Stimulated activated naive CD8-positive, alpha-beta T cell treated with anti-CD3 and anti-CD28 coated beads, Interleukin-15, Interleukin-2, amounts not matched to agents 100 ng/mL and 50 ng/mL, for 24 hours (primary cell): Measurements from ENCODE around the gene STXBP3.

Experiments used
- H3K27ac Mint-ChIP-seq: one replicate; pipeline ENCODE4 v1.8.0; 2021; ENCODE audit warnings: mild to moderate bottlenecking, mixed read lengths
- H3K27me3 Mint-ChIP-seq: one replicate; pipeline ENCODE4 v1.8.0; 2021; ENCODE audit warnings: mixed read lengths
- H3K36me3 Mint-ChIP-seq: one replicate; pipeline ENCODE4 v1.8.0; 2021; ENCODE audit warnings: low read depth, mixed read lengths
- H3K4me1 Mint-ChIP-seq: one replicate; pipeline ENCODE4 v1.8.0; 2021; ENCODE audit warnings: low read depth, mixed read lengths
- H3K4me3 Mint-ChIP-seq: one replicate; pipeline ENCODE4 v1.8.0; 2021; ENCODE audit warnings: mild to moderate bottlenecking, mixed read lengths
- H3K9me3 Mint-ChIP-seq: one replicate; pipeline ENCODE4 v1.8.0; 2021; ENCODE audit warnings: mixed read lengths

Gene STXBP3

DNA sequence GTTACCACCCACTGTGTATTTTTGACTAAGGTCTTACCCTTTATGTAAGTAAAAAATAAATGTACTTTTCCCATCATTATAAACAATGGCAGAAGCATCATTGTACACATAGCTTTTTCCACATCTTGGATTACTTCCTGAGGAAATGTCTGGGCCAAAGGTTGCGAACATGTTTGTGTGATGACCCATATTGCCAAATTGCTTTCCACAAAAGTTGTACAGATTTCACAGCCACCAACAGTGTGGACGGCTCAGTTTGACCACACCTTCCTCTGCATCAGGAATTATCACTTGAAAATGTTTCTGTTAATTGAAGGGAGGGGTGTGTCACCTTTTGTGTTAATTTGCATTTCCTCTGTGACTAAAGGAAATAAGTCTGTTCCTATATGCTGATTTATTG is 84.8 kb downstream of the STXBP3 start:
- no peaks in the 10 kb centered on the region for H3K36me3 Mint-ChIP-seq
- H3K9me3 Mint-ChIP-seq: no peaks in the 10 kb centered on the region
- H3K4me3 Mint-ChIP-seq: no peak overlapping the region
- no peaks in the 10 kb centered on the region for H3K4me1 Mint-ChIP-seq
- H3K27me3 Mint-ChIP-seq: no peaks in the 10 kb centered on the region
- no peak overlapping the region for H3K27ac Mint-ChIP-seq

DNA sequence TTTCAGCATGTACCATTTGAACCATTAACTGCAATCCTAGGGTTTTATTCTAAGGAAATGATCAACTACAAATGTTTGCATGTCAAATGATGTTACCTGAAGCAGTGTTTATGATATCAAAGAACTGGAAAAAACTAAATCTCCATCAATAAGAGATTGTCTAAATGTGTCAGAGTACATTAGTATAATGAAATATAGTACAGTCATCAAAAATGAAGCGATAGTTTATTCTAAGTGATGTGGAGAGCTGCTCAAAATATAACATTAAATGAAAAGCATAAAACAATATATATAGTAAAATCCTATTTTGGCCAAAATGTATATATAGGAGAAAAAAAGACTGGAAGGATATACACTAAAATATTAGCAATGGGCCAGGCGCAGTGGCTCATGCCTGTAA is 86.5 kb downstream of the STXBP3 start:
- H3K9me3 Mint-ChIP-seq: no peaks in the 10 kb centered on the region
- H3K36me3 Mint-ChIP-seq: no peaks in the 10 kb centered on the region
- no peak overlapping the region for H3K27ac Mint-ChIP-seq
- no peaks in the 10 kb centered on the region for H3K4me1 Mint-ChIP-seq
- H3K4me3 Mint-ChIP-seq: no peak overlapping the region
- no peaks in the 10 kb centered on the region for H3K27me3 Mint-ChIP-seq

DNA sequence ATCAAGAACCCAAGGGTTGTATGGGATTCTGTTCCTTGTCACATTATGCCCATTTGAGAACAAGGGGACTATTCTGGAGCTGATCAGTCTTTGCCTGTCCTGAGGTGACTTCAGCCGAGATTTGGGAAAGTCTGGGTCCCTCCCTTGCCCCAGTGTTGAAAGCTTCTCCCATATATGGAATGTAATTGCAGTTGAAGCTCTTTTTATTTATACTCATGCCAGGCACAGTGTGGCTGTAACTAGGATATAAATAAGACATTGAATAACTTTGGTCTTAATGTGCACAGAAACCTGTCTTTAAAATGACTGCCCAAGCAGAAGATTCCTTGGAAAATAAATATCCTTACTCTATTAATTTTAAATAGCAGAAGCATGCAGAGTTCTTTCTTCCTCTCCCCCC is 95.2 kb downstream of the STXBP3 start:
- Mint-ChIP-seq H3K36me3 (no peaks in the 10 kb centered on the region), H3K27me3 (no peaks in the 10 kb centered on the region), H3K4me1 (no peaks in the 10 kb centered on the region), H3K4me3 (no peak overlapping the region), H3K9me3 (no peaks in the 10 kb centered on the region), H3K27ac (no peak overlapping the region)

DNA sequence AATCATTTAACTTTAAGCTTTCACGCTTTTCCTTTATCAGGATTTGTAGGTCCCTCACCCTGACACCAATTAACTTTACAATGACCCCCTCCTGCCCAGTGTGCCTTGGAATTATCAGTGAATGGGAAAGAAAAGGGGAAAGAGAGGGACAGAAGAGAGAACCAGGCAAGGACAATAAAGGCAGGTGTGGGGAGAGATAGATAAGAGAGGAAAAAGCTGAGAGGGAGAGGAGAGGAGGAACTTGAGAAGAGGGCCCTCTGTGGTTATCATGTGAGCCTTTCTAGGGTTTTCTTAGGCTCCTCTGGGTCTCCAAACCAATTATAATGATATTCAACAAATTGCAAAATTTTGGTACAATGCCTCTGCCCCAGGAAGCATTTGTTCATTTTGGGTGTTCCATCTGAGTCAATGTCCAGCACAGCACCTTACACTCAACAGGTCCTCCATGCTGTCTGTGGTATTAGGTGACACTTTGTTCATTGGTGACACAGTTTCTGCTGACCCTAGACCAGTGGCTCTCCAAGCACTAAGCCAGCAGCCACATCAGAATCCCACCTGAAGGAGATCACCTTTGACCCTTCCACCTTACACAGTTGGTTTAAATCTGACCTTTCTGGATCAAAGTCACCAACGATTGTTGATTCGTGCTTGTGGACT is 96.2 kb downstream of the STXBP3 start:
- no peaks in the 10 kb centered on the region for H3K27me3 Mint-ChIP-seq
- H3K36me3 Mint-ChIP-seq: no peaks in the 10 kb centered on the region
- H3K27ac Mint-ChIP-seq: no peak overlapping the region
- H3K4me3 Mint-ChIP-seq: no peak overlapping the region
- no peaks in the 10 kb centered on the region for H3K9me3 Mint-ChIP-seq
- H3K4me1 Mint-ChIP-seq: no peaks in the 10 kb centered on the region

DNA sequence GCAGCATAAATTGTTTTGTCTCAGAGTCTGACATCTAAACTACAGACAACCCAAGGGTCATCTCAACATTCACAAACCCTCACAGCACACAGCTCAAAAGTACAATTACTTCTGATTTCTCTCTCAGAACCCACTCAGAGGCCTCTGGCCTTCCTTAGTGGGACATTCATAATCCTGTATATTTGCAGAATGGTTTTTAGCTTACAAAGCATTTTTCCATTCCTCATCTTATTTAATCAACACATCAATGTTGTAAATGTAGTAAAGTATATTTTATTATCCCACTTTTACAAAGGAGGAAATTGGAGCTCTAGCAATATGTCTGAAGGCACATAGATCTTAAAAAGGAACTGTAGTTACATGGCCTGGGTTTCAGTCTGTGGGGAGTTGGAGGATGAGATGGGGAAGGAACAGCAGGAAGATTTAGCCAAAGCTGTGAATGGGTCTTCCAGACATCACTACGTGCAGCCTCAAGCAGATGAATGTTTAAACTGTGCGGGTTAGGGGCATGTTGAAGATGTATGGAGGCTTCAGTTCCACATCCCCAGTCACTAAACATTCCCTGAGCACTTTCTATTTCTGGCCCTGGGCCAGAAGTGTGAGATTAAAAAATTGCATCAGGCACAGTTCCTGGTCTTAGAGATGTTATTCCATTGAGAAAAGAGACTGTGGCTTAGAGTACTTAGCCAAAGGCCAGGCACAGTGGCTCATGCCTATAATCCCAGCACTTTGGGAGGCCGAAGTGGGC is 97.1 kb downstream of the STXBP3 start:
- no peaks in the 10 kb centered on the region for H3K27me3 Mint-ChIP-seq
- H3K9me3 Mint-ChIP-seq: no peaks in the 10 kb centered on the region
- H3K36me3 Mint-ChIP-seq: no peaks in the 10 kb centered on the region
- no peak overlapping the region for H3K4me3 Mint-ChIP-seq
- no peaks in the 10 kb centered on the region for H3K4me1 Mint-ChIP-seq
- H3K27ac Mint-ChIP-seq: no peak overlapping the region

DNA sequence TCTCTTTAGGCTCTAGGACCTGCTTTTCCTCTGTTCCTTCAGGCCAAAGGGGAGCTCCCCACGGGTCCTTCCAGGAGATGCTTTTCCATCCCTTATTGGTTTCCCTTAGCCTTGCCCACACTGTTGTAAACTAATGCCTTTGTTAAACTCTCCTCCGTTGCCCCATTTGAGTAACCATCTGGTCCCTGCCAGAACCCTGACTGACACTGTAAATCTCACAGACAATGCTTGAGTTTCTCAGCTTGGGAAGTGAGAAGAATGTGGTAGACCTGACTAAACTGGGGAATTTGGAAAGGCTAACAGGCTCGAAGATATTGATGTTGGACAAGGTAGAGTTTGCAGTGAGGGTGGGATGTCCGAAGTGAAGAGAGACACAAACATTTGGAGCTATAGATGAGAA is 99.0 kb downstream of the STXBP3 start:
- Mint-ChIP-seq H3K9me3 (no peaks in the 10 kb centered on the region), H3K36me3 (no peaks in the 10 kb centered on the region), H3K27ac (no peak overlapping the region), H3K4me3 (no peak overlapping the region), H3K4me1 (no peaks in the 10 kb centered on the region), H3K27me3 (no peaks in the 10 kb centered on the region)

DNA sequence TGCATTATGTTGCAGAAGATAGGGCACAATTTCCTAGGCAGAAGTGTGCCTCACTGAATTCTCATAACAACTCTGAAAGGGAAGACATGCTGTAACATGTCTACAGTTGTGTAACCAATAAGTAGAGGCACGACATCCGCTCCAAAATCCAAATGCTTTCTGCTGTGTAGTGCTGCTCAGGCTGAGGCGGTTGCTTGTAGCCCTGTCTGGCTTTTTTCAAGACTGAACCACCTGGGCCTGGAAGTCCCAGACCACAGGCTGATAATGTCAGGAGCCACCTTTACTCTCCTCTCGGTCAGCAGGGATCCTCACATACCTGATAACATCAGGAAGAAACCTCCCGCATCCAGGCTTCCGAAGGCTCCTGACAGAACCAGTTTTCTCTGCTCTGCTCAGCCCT is 99.5 kb downstream of the STXBP3 start:
- no peaks in the 10 kb centered on the region for H3K9me3 Mint-ChIP-seq
- H3K4me1 Mint-ChIP-seq: no peaks in the 10 kb centered on the region
- H3K36me3 Mint-ChIP-seq: no peaks in the 10 kb centered on the region
- no peak overlapping the region for H3K27ac Mint-ChIP-seq
- H3K27me3 Mint-ChIP-seq: peaks cover 2% of the 10 kb centered on the region
- H3K4me3 Mint-ChIP-seq: no peak overlapping the region

DNA sequence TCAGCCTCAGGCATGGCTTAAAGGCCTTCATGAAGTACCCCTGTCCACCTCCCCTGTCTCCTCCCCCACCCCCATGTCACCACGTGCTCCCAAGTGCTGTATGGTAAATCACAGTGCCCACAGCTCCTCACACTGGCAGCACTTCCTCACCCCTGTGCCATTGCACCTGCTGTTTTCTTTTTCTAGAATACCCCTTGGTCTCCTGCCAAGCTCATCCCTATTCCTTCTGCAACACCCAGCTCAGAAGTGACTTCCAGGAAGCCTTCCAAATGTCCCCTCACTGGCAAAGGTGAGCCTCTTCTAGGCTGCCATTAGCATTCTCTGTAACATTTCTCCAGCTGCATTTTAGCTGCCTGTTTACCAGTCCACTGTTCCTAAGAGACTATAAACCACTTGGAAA is 101.0 kb downstream of the STXBP3 start:
- no peak overlapping the region for H3K4me3 Mint-ChIP-seq
- H3K9me3 Mint-ChIP-seq: no peaks in the 10 kb centered on the region
- H3K36me3 Mint-ChIP-seq: no peaks in the 10 kb centered on the region
- H3K27ac Mint-ChIP-seq: no peak overlapping the region
- H3K27me3 Mint-ChIP-seq: peaks cover 7% of the 10 kb centered on the region
- H3K4me1 Mint-ChIP-seq: peaks cover 3% of the 10 kb centered on the region

DNA sequence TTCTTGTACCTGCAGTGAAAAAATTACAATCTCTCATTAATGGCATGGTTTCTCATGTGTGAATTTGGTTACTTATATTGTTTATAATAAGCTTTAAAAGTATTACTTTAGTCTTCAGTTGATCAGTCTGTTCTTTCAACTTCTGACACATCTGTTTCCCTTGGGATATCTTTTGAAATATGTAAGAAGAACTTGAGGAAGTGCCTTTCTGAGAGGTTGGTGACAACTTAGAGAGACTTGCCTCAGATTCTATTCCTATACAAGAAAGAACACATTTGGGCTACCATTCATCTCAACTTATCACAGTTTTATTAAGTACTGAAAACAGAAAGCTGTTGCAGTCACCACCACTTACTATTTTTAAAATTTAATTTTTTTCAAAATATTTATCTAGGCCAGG is 102.3 kb downstream of the STXBP3 start:
- Mint-ChIP-seq H3K27me3 (peaks cover 10% of the 10 kb centered on the region), H3K36me3 (no peaks in the 10 kb centered on the region), H3K27ac (no peak overlapping the region), H3K4me3 (no peak overlapping the region), H3K4me1 (peaks cover 6% of the 10 kb centered on the region), H3K9me3 (no peaks in the 10 kb centered on the region)

DNA sequence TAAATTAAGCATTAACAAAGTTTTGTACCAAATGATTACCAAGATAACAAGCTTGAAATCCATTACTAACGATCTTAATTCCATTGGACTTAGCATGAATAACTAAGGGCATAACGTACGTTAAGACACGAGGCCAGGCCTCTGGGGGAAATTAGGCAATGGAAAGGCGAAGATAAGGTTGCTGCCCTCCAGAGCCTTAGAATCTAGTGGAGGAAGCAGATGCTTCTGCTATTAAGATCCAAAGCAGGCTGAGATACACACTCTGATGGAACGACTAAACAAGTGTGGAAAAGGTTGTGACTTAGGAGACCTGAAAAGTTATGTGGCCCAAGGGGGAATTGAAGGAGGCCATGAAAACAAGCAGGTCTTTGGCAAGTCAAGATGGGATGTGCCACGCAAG is 104.5 kb downstream of the STXBP3 start:
- Mint-ChIP-seq H3K9me3 (no peaks in the 10 kb centered on the region), H3K4me3 (no peak overlapping the region), H3K27ac (no peak overlapping the region), H3K4me1 (peaks cover 6% of the 10 kb centered on the region), H3K27me3 (peaks cover 20% of the 10 kb centered on the region), H3K36me3 (no peaks in the 10 kb centered on the region)

DNA sequence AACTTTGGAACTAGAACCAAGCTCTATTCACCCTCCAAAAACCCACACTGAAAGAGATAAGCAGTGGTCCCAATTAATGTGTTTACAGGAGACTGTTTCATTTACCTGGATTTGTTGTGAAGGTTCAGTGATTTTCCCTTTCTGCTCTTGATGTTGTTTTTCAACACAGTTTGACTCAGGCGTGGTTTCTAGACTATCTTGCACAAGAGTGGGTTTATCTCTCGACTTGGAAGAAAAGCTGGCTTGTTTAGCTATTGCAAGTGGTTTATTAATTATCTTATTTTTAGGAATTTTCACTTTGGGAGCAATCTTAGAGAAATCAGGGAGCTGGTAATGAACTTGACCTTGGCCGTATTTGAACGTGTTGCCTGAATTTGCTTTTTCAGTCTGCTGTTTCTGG is 105.1 kb downstream of the STXBP3 start:
- no peaks in the 10 kb centered on the region for H3K36me3 Mint-ChIP-seq
- peaks cover 22% of the 10 kb centered on the region for H3K27me3 Mint-ChIP-seq
- no peak overlapping the region for H3K27ac Mint-ChIP-seq
- peaks cover 6% of the 10 kb centered on the region for H3K4me1 Mint-ChIP-seq
- no peak overlapping the region for H3K4me3 Mint-ChIP-seq
- no peaks in the 10 kb centered on the region for H3K9me3 Mint-ChIP-seq

DNA sequence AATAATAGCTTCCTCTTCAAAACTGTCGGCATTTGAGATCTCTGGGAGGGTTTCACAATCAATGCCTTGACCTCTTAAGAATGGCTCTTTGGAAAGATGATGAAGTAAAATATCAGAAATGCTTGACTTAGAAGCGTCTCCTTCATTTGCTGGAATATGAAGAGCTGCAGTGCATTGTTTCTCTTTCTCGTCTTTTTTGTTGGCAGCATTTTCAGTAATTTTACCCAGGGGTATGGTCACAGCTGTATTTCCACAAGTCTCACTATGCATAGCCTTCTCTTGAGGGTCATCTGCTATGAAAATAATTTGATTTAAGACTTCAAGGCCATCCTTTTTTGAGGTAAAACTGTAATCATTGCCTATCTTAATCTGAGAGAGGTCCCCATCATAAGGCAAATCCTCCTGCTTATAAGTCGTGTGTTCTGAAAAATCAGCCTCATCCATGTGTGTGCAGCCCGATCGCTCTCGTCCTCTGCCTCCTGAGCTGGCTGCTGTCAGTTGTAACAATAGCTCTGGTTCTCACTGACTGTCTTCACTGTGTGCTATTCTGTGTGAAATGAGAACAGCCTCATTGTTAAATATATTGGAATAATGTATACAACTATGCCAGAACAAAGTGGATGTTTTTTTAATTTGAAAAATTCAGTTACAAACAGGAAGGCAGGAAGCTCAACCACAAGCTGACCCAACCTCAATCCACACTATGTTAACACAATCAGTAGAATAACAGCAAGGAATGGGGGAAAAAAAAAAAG is 105.9 kb downstream of the STXBP3 start:
- no peaks in the 10 kb centered on the region for H3K9me3 Mint-ChIP-seq
- H3K36me3 Mint-ChIP-seq: no peaks in the 10 kb centered on the region
- H3K27ac Mint-ChIP-seq: no peak overlapping the region
- peaks cover 24% of the 10 kb centered on the region for H3K27me3 Mint-ChIP-seq
- H3K4me1 Mint-ChIP-seq: peaks cover 6% of the 10 kb centered on the region
- H3K4me3 Mint-ChIP-seq: no peak overlapping the region

DNA sequence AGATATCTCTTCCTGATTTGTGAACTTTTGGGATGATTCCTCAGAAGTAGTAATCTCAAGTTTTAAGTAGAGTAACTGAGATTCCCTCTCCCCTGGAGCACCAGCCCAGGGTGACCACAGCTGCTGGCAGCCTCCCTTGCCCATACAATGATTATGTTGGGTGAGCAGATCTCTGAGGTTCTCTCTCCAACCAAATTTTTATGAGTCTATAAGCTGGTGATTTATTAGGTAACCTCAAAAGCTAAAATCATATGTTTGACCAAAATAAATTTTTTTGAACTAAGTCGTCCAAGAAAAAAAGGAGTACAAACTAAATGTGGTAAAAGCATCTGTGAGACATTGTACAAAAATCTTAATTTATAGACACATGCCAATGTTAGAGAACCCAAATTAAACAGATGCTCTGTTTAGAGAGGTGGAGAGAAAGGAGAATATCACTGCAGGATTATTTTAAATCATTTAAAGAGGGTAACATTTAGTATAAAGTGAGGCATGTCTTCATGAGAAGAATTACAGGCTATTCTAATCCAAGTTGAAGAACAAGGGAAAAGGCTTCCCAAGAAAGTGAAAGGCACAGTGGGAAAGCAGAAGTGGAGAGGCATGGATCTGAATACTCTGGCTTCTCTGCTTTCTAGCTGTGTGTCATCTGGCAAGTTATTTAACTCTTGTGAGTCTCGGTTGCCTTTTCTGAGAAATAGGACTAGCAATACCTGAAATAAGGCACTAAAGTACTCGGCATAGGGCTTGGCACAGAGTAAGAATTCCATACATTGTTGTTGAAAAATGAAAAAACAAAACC is 107.9 kb downstream of the STXBP3 start:
- Mint-ChIP-seq H3K27me3 (peaks cover 29% of the 10 kb centered on the region), H3K4me3 (no peak overlapping the region), H3K36me3 (no peaks in the 10 kb centered on the region), H3K4me1 (peaks cover 6% of the 10 kb centered on the region), H3K27ac (no peak overlapping the region), H3K9me3 (no peaks in the 10 kb centered on the region)

DNA sequence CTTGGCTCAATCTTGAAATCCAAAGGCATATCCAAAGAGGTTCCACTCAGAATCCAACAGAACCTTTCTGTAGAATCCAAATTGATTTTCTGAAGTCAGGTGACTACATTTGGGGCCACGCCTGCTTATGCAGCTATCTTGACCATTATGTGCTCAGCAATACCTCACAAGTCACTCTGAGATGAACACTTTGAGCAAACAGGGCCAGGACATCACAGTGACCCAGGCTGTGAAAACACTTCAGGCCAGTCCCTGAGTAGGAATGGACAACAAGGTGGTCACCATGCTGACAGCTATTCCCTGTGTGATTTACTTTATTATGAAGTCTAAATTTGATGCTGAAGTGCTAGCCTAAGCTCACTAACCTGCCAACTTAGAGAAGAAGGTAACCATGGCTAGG is 110.5 kb downstream of the STXBP3 start, which contains the start of gene AKNAD1:
Gene AKNAD1, minus strand, starts transcription at position 101 of the 400 bp plus-strand sequence. CDS start 4,430 bp downstream, outside the sequence.
- H3K27me3 Mint-ChIP-seq: peaks cover 31% of the 10 kb centered on the region
- no peak within 1 kb of the TSS for H3K4me3 Mint-ChIP-seq
- peaks cover 6% of the 10 kb centered on the region for H3K4me1 Mint-ChIP-seq
- no peaks in the 10 kb centered on the region for H3K9me3 Mint-ChIP-seq
- H3K27ac Mint-ChIP-seq: no peak within 1 kb of the TSS
- H3K36me3 Mint-ChIP-seq: no peaks in the 10 kb centered on the region
